Breast epithelium (tissue), 3 donors: ENCODE data around the gene E2F3.

Source experiments
- CTCF ChIP-seq, 3 donors: fragments of 450-650 bp; IDR thresholded peaks; one replicate each; pipeline ENCODE4 v1.5.1; 2016 to 2017; ENCODE audit warnings: antibody characterized with exemption in 3 of 3, mild to moderate bottlenecking in 3 of 3, moderate library complexity in 3 of 3
- POLR2A ChIP-seq: fragments of 450-650 bp; IDR thresholded peaks from one replicate; pipeline ENCODE4 v1.6.1; 2016; ENCODE audit warnings: antibody characterized with exemption, mild to moderate bottlenecking, moderate library complexity

- TF ChIP-seq CTCF (IDR thresholded peaks at IDR 0.05) (no peak), POLR2A (no peak)
Measured at GRCh38 chr6:20467437-20467836, 65.8 kb downstream of the E2F3 start.
